AG04450 (cell line): ENCODE results near the gene WIPI1. TPM values are rescaled to one million over a fixed set of nuclear protein-coding genes. Genes with fewer than 3 reads are reported as not detected.

Source experiments
- CTCF ChIA-PET: fragments of 300-600, 350-600 bp; formaldehyde crosslinking; extraction: SDS; loops from one replicate; lab custom pipeline; 2022; ENCODE audit warnings: antibody characterized with exemption, inconsistent platforms; lab: Charles Lee
- POLR2A ChIA-PET: fragments of 350-600 bp; formaldehyde crosslinking; extraction: SDS; loops from one replicate; lab custom pipeline; 2021; ENCODE audit warnings: antibody characterized with exemption, inconsistent platforms; lab: Yijun Ruan, JAX
- DNase-seq: peaks from one replicate; pipeline ENCODE4 v3.0.0-alpha.2; 2011; ENCODE audit warnings: low read depth, low spot score
- H3K27ac ChIP-seq: one replicate; pipeline ENCODE4 v1.5.1; 2012; ENCODE audit warnings: low read depth, low read length, control low read depth
- H3K27me3 ChIP-seq: one replicate; pipeline ENCODE4 v1.6.0; 2012; ENCODE audit warnings: low read length; ENCODE audit not compliant: control insufficient read depth, insufficient read depth
- H3K4me3 ChIP-seq: 2 replicates; pipeline ENCODE4 v1.5.1; 2011; ENCODE audit warnings: mild to moderate bottlenecking, low read depth, low read length, control low read depth
- H3K9me3 ChIP-seq: 2 replicates; pipeline ENCODE4 v1.5.1; 2012; ENCODE audit warnings: low read length; ENCODE audit not compliant: control insufficient read depth, insufficient read depth
- polyA plus RNA-seq: library from polyadenylated mRNA; depleted of rRNA; stranded (reverse); fragments of >200 nt; gene quantifications from 2 replicates; pipeline ENCODE4 v1.2.3, GENCODE V29; 2011
- TF ChIP-seq, protein P1 (sequence below): IDR thresholded peaks from 2 replicates; pipeline ENCODE4 v1.5.1; 2011; ENCODE audit warnings: low read depth, low read length, control low read depth, inconsistent platforms

The WIPI1 gene
- polyA plus RNA-seq, 1 experiment: 125 TPM

GRCh38 chr17:68441070-68441770, 16.1 kb downstream of the WIPI1 start:
- no peaks in the 10 kb centered on the region for H3K27me3 ChIP-seq
- TF ChIP-seq, protein P1, sequence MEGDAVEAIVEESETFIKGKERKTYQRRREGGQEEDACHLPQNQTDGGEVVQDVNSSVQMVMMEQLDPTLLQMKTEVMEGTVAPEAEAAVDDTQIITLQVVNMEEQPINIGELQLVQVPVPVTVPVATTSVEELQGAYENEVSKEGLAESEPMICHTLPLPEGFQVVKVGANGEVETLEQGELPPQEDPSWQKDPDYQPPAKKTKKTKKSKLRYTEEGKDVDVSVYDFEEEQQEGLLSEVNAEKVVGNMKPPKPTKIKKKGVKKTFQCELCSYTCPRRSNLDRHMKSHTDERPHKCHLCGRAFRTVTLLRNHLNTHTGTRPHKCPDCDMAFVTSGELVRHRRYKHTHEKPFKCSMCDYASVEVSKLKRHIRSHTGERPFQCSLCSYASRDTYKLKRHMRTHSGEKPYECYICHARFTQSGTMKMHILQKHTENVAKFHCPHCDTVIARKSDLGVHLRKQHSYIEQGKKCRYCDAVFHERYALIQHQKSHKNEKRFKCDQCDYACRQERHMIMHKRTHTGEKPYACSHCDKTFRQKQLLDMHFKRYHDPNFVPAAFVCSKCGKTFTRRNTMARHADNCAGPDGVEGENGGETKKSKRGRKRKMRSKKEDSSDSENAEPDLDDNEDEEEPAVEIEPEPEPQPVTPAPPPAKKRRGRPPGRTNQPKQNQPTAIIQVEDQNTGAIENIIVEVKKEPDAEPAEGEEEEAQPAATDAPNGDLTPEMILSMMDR: no peak
- CTCF ChIA-PET: interaction anchor here (1.0 to 1.3 kb wide), 4 partner anchors 9 to 478 kb away, joined by 3 to 7 read pairs (median 4); no protein-coding TSS in a partner anchor
- no peaks in the 10 kb centered on the region for H3K9me3 ChIP-seq
- DNase-seq: no peak
- no peak overlapping the region for H3K27ac ChIP-seq
- POLR2A ChIA-PET: interaction anchor here (1.0 kb wide), 2 partner anchors 16 to 194 kb away, joined by 3 to 4 read pairs; partner anchors contain the start of genes AMZ2 and WIPI1
- H3K4me3 ChIP-seq: no peak overlapping the region

- no peaks in the 10 kb centered on the region for H3K27me3 ChIP-seq
- H3K4me3 ChIP-seq: no peak overlapping the region
- ChIA-PET CTCF (interaction anchor here (1.0 to 1.1 kb wide), 3 partner anchors 9 to 478 kb away, joined by 3 to 5 read pairs (median 3); no protein-coding TSS in a partner anchor), POLR2A (interaction anchor here (1.0 kb wide), 2 partner anchors 17 to 193 kb away, joined by 3 to 4 read pairs; partner anchors contain the start of genes AMZ2 and WIPI1)
- no peak overlapping the region for H3K27ac ChIP-seq
- TF ChIP-seq, protein P1: no peak
- DNase-seq: no peak
- no peaks in the 10 kb centered on the region for H3K9me3 ChIP-seq
These were observed 16.8 kb downstream of the WIPI1 start for GRCh38 chr17:68440526-68440925.

GRCh38 chr17:68439656-68440290, 17.5 kb downstream of the WIPI1 start:
- TF ChIP-seq, protein P1: no peak
- POLR2A ChIA-PET: no interaction called here
- H3K27me3 ChIP-seq: no peaks in the 10 kb centered on the region
- H3K9me3 ChIP-seq: no peaks in the 10 kb centered on the region
- DNase-seq: no peak
- H3K4me3 ChIP-seq: no peak overlapping the region
- no peak overlapping the region for H3K27ac ChIP-seq
- CTCF ChIA-PET: interaction anchor here (0.7 to 1.4 kb wide), 5 partner anchors 26 to 267 kb away, joined by 3 to 5 read pairs (median 3); no protein-coding TSS in a partner anchor

DNA sequence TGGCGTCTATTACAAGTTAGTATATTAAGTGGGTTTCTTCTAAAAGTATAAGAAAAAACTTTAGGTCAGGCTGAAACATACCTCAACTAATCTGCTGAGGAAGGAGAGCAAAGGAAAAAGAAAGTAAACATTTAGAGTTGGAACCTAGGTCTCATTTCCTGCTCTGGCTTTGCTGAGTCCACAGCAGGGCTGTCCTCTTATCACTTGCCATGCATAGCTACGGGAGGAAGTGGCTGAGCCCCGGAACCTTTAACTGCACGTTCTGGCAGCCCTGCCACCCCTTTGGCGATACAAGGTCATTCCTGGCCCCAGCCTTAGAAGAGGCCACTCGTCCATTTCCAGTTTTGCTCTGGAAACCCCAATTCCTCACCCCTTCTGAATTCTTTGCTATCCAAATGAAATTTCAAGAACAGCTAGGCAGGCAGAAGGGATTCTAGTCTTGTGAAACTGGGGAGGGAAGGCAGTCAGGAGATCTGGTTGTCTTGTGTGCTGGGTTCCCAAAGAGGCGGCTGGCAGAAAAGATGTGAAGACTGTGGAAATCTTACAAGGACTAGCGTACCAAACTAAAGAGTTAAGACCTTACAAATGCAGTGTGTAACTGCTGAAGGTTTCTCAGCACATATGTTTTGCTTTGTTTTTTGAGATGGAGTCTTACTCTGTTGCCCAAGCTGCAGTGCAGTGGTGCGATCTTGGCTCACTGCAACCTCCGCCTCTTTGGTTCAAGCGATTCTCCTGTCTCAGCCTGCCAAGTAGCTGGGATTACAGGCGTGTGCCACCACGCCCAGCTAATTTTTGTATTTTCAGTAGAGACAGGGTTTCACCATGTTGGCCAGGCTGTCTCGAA, 19.1 kb downstream of the WIPI1 start:
- H3K27ac ChIP-seq: peak overlapping the region; percentile 57
- CTCF ChIA-PET: interaction anchor here (1.4 to 4.1 kb wide), 9 partner anchors 9 to 176 kb away, joined by 3 to 40 read pairs (median 9); partner anchors contain the start of genes ARSG, SLC16A6 and WIPI1

More for the DNA sequence above, 19.1 kb downstream of the WIPI1 start:
- TF ChIP-seq, protein P1: no peak
- Histone ChIP-seq H3K27me3 (no peaks in the 10 kb centered on the region), H3K4me3 (no peak overlapping the region), H3K9me3 (no peaks in the 10 kb centered on the region)
- POLR2A ChIA-PET: no interaction called here
- DNase-seq: no peak
